ENCODE results near the gene GOLGA5. TPM values are rescaled to one million over a fixed set of nuclear protein-coding genes. Genes with fewer than 3 reads are reported as not detected.

Gene GOLGA5
- total RNA-seq, 4 donors from 2014 or later, result 30.3 to 36.7 (median 33.7) TPM

DNA sequence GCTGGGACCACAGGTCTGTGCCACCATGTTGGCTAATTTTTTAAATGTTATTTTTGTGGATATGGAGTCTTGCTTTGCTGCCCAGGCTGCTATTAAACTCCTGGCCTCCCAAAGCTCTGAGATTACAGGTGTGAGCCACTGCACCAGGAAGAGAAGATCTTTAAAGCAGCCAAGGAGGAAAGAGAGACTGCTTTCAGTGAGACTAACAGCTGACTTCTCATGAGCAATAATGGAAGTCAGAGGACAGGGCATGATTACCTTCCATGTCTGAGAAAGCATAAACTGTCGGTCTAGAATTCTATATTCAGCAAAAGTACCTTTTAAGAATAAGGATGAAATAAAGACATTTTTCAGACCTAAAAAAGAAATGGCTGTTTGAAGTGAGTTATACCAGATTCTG, 71.6 kb downstream of the GOLGA5 start:
- Histone ChIP-seq H3K27ac (no peak overlapping the region), H3K4me3 (no peak overlapping the region), H3K4me1 (no peaks in the 10 kb centered on the region), H3K36me3 (no peaks in the 10 kb centered on the region), H3K9me3 (peaks cover 0 to 14% (median 0%) of the 10 kb centered on the region in 4 donors), H3K27me3 (no peaks in the 10 kb centered on the region)
- no peak for DNase-seq (ENCODE audit: low spot score in 2 of 2)
- no peak for TF ChIP-seq POLR2A (IDR thresholded peaks at IDR 0.05)
- TF ChIP-seq EP300 (IDR thresholded peaks at IDR 0.05), result no peak
- TF ChIP-seq, protein P1, sequence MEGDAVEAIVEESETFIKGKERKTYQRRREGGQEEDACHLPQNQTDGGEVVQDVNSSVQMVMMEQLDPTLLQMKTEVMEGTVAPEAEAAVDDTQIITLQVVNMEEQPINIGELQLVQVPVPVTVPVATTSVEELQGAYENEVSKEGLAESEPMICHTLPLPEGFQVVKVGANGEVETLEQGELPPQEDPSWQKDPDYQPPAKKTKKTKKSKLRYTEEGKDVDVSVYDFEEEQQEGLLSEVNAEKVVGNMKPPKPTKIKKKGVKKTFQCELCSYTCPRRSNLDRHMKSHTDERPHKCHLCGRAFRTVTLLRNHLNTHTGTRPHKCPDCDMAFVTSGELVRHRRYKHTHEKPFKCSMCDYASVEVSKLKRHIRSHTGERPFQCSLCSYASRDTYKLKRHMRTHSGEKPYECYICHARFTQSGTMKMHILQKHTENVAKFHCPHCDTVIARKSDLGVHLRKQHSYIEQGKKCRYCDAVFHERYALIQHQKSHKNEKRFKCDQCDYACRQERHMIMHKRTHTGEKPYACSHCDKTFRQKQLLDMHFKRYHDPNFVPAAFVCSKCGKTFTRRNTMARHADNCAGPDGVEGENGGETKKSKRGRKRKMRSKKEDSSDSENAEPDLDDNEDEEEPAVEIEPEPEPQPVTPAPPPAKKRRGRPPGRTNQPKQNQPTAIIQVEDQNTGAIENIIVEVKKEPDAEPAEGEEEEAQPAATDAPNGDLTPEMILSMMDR (IDR thresholded peaks at IDR 0.05), result no peak
- whole genome bisulfite sequencing, 2 donors, result 86 to 94% methylated on average over 1 of the region's 1 CpG

DNA sequence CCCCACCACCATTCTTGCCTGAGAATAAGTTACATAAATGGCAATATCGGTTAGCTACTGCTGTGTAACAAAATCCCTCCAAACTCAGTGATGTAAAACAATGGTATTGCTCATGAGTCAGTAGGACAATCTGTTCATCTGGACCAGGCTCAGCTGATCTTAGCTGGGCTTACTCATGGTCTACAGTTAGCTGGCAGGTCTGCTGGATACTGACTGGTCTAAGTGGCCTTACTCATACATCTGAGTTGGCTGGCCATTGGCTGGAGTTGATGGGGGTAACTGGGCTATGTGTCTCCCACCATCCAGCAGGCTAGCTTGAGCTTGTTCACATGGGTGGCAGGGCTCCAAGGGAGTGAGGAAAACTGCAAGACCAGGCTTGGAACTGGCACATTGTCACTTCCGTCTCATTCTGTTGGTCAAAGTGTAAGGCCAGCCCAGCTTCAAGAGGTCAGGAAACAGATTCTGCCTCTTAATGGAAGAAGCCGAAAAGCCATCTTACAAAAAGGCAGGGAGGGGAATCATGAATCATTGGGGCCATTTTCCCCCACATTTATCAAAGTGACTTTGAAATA, 72.2 kb downstream of the GOLGA5 start:
- no peak overlapping the region for H3K4me3 ChIP-seq
- no peaks in the 10 kb centered on the region for H3K36me3 ChIP-seq
- no peak overlapping the region for H3K27ac ChIP-seq
- 58 to 67% methylated on average over 3 of the region's 3 CpGs for WGBS, 2 donors
- peaks cover 0 to 14% (median 0%) of the 10 kb centered on the region in 4 donors for H3K9me3 ChIP-seq
- no peaks in the 10 kb centered on the region for H3K4me1 ChIP-seq
- no peak for DNase-seq (ENCODE audit: low spot score in 2 of 2)
- TF ChIP-seq EP300 (IDR thresholded peaks at IDR 0.05) (no peak), POLR2A (IDR thresholded peaks at IDR 0.05) (no peak)
- TF ChIP-seq, protein P1 (IDR thresholded peaks at IDR 0.05), result no peak
- H3K27me3 ChIP-seq, result no peaks in the 10 kb centered on the region

DNA sequence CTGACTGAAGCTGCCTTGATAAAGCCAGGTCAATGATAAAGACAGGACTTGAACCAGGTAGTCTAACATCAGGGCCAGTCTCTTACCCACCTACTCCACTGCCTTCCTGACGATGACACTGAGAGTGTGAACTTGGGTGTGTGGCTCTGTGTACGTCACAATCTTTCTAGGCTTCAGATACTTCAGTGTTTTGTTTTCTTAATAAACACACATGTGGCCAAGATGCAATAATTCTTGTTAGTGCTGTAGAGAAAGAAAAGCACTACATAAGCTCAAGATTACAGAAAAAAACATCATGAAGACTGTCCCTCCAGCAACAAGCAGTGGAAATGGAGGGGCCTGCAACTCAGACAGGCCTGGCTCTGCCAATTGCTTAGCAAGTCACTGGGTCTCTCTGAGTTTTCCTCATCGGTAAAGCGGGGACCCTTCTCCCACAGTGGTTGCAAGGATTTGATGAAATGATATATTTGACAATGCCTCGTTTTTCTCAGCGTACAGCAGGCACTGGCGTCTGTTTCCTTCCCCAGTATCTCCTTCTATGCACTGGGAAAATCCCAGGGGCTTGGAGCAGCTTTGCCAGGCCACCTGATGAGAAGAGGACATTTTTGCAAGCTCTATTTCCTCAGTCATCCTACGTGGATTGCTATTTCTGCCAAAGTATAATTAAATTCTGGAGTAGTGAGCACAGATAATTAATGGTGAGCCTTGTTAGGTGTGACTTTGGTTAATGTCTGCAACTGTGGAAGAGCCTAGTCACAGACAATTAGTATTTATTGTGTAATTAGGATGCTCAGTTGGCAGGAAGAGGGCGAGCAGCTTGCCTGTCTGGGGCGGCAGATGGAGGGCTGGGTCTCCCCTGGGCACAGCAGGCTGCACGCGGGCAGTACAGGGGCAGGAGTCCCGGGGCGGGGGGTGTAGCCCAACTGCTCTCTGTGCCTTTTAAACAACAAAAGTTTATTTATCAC, 73.1 kb downstream of the GOLGA5 start:
- no peaks in the 10 kb centered on the region for H3K4me1 ChIP-seq
- 59 to 67% methylated on average over 14 of the region's 14 CpGs for WGBS, 2 donors

DNA sequence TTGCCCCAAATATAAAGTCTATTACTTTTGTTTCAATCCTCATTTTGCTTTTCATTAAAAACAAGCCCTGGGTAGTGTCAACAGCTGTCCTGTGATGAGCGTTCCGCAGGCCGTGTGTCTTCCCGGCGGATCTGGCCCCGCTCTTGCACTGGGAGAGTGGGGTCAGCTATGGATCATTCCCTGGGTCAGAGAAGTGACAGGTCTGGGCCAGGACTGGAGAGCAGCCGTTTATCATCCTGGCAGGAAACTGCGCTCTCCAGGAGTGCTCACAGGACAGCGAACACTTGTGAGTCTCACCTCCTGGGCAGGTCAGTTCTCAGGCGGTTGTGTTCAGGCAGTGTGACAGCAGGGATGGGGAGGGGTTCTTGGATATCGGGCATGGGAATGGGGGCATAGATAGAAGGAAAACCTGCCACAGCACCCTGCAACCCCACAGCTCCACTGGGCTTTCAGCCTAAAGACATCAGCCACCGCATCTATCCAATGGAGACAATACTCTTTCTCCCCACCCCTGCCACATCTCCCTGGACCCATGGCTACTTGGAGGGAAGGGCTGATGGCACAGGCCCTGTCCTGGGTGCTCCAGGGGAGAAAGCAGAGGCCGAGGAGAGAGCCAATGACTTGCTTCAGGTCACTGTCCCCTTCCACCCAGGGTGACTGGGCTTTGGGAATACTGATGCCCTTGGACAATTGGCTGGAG, 81.0 kb downstream of the GOLGA5 start:
- WGBS, 2 donors, result 46 to 48% methylated on average over 13 of the region's 13 CpGs
- no peaks in the 10 kb centered on the region for H3K4me1 ChIP-seq
- no peaks in the 10 kb centered on the region for H3K36me3 ChIP-seq
- DNase-seq (ENCODE audit: low spot score in 2 of 2), result no peak
- H3K9me3 ChIP-seq, result no peaks in the 10 kb centered on the region
- TF ChIP-seq EP300 (IDR thresholded peaks at IDR 0.05), result no peak
- TF ChIP-seq POLR2A (IDR thresholded peaks at IDR 0.05), result no peak
- TF ChIP-seq, protein P1 (IDR thresholded peaks at IDR 0.05), result no peak
- peaks cover 0 to 22% of the 10 kb centered on the region in 2 donors for H3K27me3 ChIP-seq
- no peak overlapping the region for H3K4me3 ChIP-seq
- H3K27ac ChIP-seq, result no peak overlapping the region

More for the DNA sequence above, 73.1 kb downstream of the GOLGA5 start:
- Histone ChIP-seq H3K36me3 (no peaks in the 10 kb centered on the region), H3K9me3 (peaks cover 0 to 14% (median 0%) of the 10 kb centered on the region in 4 donors), H3K27me3 (no peaks in the 10 kb centered on the region), H3K4me3 (no peak overlapping the region), H3K27ac (no peak overlapping the region)
- TF ChIP-seq POLR2A (IDR thresholded peaks at IDR 0.05), result no peak
- TF ChIP-seq, protein P1 (IDR thresholded peaks at IDR 0.05), result no peak
- no peak for TF ChIP-seq EP300 (IDR thresholded peaks at IDR 0.05)
- DNase-seq (ENCODE audit: low spot score in 2 of 2), result no peak

Measured in tibial nerve (tissue), 4 donors.